GM23338 (cell line): ENCODE results near the gene STK38L. TPM values are rescaled to one million over a fixed set of nuclear protein-coding genes. Genes with fewer than 3 reads are reported as not detected.

ENCODE experiments used
- ATAC-seq: fragments of 200-7000 bp; cut with Tn5 transposase; 3 replicates; pipeline ENCODE4 v1.9.1; 2020
- DNase-seq: peaks from one replicate; pipeline ENCODE4 v3.0.0-alpha.2; 2015; ENCODE audit warnings: low spot score
- H2AFZ ChIP-seq: fragments of 200-600 bp; sonication (generic); 2 replicates; pipeline ENCODE4 v1.8.0; 2016; ENCODE audit warnings: antibody characterized with exemption, mild to moderate bottlenecking, moderate library complexity
- H3F3A ChIP-seq: fragments of 200-600 bp; sonication (generic); replicated peaks from 2 replicates; pipeline ENCODE4 v1.8.0; 2017; ENCODE audit warnings: antibody characterized with exemption, mixed run types, low read depth
- H3K27ac ChIP-seq: fragments of 200-600 bp; sonication (generic); 2 replicates; pipeline ENCODE4 v1.6.1; 2016; ENCODE audit warnings: low read depth
- H3K27me3 ChIP-seq: fragments of 200-600 bp; sonication (generic); 2 replicates; pipeline ENCODE4 v1.8.0; 2016; ENCODE audit warnings: mild to moderate bottlenecking, mixed run types, moderate library complexity; ENCODE audit not compliant: insufficient read depth
- H3K36me3 ChIP-seq: fragments of 200-600 bp; sonication (generic); 2 replicates; pipeline ENCODE4 v1.8.0; 2016; ENCODE audit warnings: mild to moderate bottlenecking; ENCODE audit not compliant: insufficient read depth
- H3K4me1 ChIP-seq: fragments of 200-600 bp; sonication (generic); 2 replicates; pipeline ENCODE4 v1.8.0; 2016; ENCODE audit warnings: mild to moderate bottlenecking, moderate library complexity; ENCODE audit not compliant: insufficient read depth
- H3K4me2 ChIP-seq: fragments of 200-600 bp; sonication (generic); 2 replicates; pipeline ENCODE4 v1.7.1; 2017; ENCODE audit warnings: mixed run types
- H3K4me3 ChIP-seq: fragments of 200-600 bp; sonication (generic); 2 replicates; pipeline ENCODE4 v1.6.1; 2016; ENCODE audit warnings: mixed run types
- H3K79me2 ChIP-seq: fragments of 200-600 bp; sonication (generic); replicated peaks from 2 replicates; pipeline ENCODE4 v1.8.0; 2017; ENCODE audit warnings: mild to moderate bottlenecking; ENCODE audit not compliant: insufficient read depth
- H3K9me2 ChIP-seq: fragments of 200-600 bp; sonication (generic); 2 replicates; pipeline ENCODE4 v1.8.0; 2017; ENCODE audit not compliant: insufficient read depth
- H4K20me1 ChIP-seq: fragments of 200-600 bp; sonication (generic); replicated peaks from 2 replicates; pipeline ENCODE4 v1.8.0; 2017; ENCODE audit warnings: mild to moderate bottlenecking; ENCODE audit not compliant: insufficient read depth
- H3K27ac Mint-ChIP-seq: 2 replicates; pipeline ENCODE4 v1.8.0; 2020; ENCODE audit warnings: inconsistent platforms, mild to moderate bottlenecking, moderate library complexity, mixed read lengths
- H3K27me3 Mint-ChIP-seq: 3 replicates; pipeline ENCODE4 v1.8.0; 2022; ENCODE audit warnings: low read depth, mild to moderate bottlenecking, moderate library complexity, mixed read lengths, inconsistent platforms; ENCODE audit not compliant: insufficient read depth, poor library complexity
- H3K36me3 Mint-ChIP-seq: 3 replicates; pipeline ENCODE4 v1.8.0; 2021; ENCODE audit warnings: low read depth, mild to moderate bottlenecking, inconsistent platforms, moderate library complexity, mixed read lengths
- H3K4me1 Mint-ChIP-seq: 3 replicates; pipeline ENCODE4 v1.8.0; 2020; ENCODE audit warnings: mild to moderate bottlenecking, inconsistent platforms, mixed read lengths
- H3K4me3 Mint-ChIP-seq: 3 replicates; pipeline ENCODE4 v1.8.0; 2021; ENCODE audit warnings: moderate library complexity, mild to moderate bottlenecking, inconsistent platforms, mixed read lengths
- H3K9me3 Mint-ChIP-seq: 3 replicates; pipeline ENCODE4 v1.8.0; 2020; ENCODE audit warnings: moderate library complexity, mild to moderate bottlenecking, inconsistent platforms, mixed read lengths
- CREB1 ChIP-seq: fragments of 250-450 bp; sonication (Bioruptor Pico); IDR thresholded peaks from 2 replicates; pipeline ENCODE4 v1.5.0; 2020; ENCODE audit warnings: low read depth, mild to moderate bottlenecking, moderate library complexity
- EZH2 ChIP-seq: fragments of 200-600 bp; sonication (generic); IDR thresholded peaks from one replicate; pipeline ENCODE4 v1.8.0; 2017; ENCODE audit warnings: antibody characterized with exemption, mild to moderate bottlenecking, low read depth; ENCODE audit not compliant: unreplicated experiment
- EZH2phosphoT487 ChIP-seq: fragments of 200-600 bp; sonication (generic); IDR thresholded peaks from one replicate; pipeline ENCODE4 v1.8.1; 2018; ENCODE audit warnings: antibody characterized with exemption; ENCODE audit not compliant: unreplicated experiment
- JUNB ChIP-seq: IDR thresholded peaks from one replicate; pipeline ENCODE4 v1.6.1; 2016; ENCODE audit warnings: antibody characterized with exemption; ENCODE audit not compliant: unreplicated experiment
- NANOG ChIP-seq: IDR thresholded peaks from 2 replicates; pipeline ENCODE4 v1.6.1; 2016; ENCODE audit warnings: antibody characterized with exemption, borderline replicate concordance
- POLR2AphosphoS5 ChIP-seq: IDR thresholded peaks from 2 replicates; pipeline ENCODE4 v1.6.1; 2016; ENCODE audit warnings: antibody characterized with exemption, low read depth
- STAT1 ChIP-seq: IDR thresholded peaks from one replicate; pipeline ENCODE4 v1.6.1; 2016; ENCODE audit warnings: antibody characterized with exemption; ENCODE audit not compliant: unreplicated experiment
- ZNF114 ChIP-seq: fragments of 250-450 bp; sonication (Bioruptor Pico); IDR thresholded peaks from 2 replicates; pipeline ENCODE4 v1.5.0; 2020; ENCODE audit warnings: mild to moderate bottlenecking, moderate library complexity
- ZNF331 ChIP-seq: fragments of 250-450 bp; sonication (Bioruptor Pico); IDR thresholded peaks from 2 replicates; pipeline ENCODE4 v1.5.0; 2020; ENCODE audit warnings: low read depth, mild to moderate bottlenecking, moderate library complexity
- polyA plus RNA-seq: library from polyadenylated mRNA; unstranded; fragments of >200 nt; fragmentation: Nextera tagmentation; extraction: Ambion mirVana; gene quantifications from 2 replicates; pipeline ENCODE4 v1.2.1, GENCODE V29; 2016
- total RNA-seq: library from RNA; depleted of rRNA; stranded (reverse); fragments of >200 nt; shearing (Covaris generic); gene quantifications from 2 replicates; pipeline ENCODE4 v1.2.3, GENCODE V29; 2014
- TF ChIP-seq, protein P1 (sequence below): IDR thresholded peaks from 2 replicates; pipeline ENCODE4 v1.6.1; 2016; ENCODE audit warnings: antibody characterized with exemption
- TF ChIP-seq, protein P2 (sequence below): IDR thresholded peaks from one replicate; pipeline ENCODE4 v1.6.1; 2018; ENCODE audit warnings: antibody characterized with exemption; ENCODE audit not compliant: unreplicated experiment
- TF ChIP-seq, protein P3 (sequence below): fragments of 250-450 bp; sonication (Bioruptor Pico); IDR thresholded peaks from 2 replicates; pipeline ENCODE4 v1.5.0; 2020; ENCODE audit warnings: mild to moderate bottlenecking, moderate library complexity
- TF ChIP-seq, protein P4 (sequence below), 2 experiments: fragments of 200-600 bp in 1 of 2; sonication (generic) in 1 of 2; conservative IDR thresholded peaks; 2 replicates each; pipeline versions ENCODE4 v1.5.1 to v1.6.1; 2016 to 2017; ENCODE audit warnings: antibody characterized with exemption in 2 of 2, low read depth in 2 of 2, mild to moderate bottlenecking in 2 of 2, moderate library complexity in 1 of 2

The STK38L gene
- total and polyA plus RNA-seq, 2 experiments from 2014 or later, result 28.9 to 56.5 TPM

DNA sequence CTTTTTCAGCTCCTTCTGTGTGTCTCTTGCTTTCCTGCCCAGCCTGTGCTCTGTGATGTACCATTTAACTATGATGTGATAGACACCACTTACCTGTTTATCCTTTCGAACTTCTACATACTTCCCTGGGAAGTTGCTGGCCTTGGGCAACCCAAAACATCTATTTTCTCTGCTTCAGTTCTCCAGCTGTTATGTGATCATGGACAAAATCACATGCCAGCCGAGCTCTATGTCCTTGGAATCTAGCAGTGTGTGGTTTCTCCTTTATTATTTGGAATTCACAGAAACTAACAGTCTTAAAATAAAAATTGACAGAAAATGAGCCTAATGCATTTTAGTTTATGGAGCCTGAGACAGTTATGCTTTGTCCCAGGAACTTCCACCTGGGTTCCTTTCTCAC is 111.4 kb downstream of the STK38L start:
- Mint-ChIP-seq H3K9me3 (no peaks in the 10 kb centered on the region), H3K27me3 (no peaks in the 10 kb centered on the region), H3K27ac (no peak overlapping the region), H3K4me3 (no peak overlapping the region), H3K36me3 (no peaks in the 10 kb centered on the region), H3K4me1 (no peaks in the 10 kb centered on the region)
- H3K9me2 ChIP-seq, result no peaks in the 10 kb centered on the region
- no peaks in the 10 kb centered on the region; the same call in 1 of the 2 replicates for H4K20me1 ChIP-seq
- no peaks in the 10 kb centered on the region for H3F3A ChIP-seq
- H3K36me3 ChIP-seq, result no peaks in the 10 kb centered on the region
- no peak overlapping the region for H2AFZ ChIP-seq
- H3K4me2 ChIP-seq, result no peak overlapping the region
- no peaks in the 10 kb centered on the region for H3K27me3 ChIP-seq
- DNase-seq, result no peak
- H3K4me1 ChIP-seq, result no peaks in the 10 kb centered on the region
- H3K4me3 ChIP-seq, result no peak overlapping the region
- no peak for ATAC-seq
- TF ChIP-seq CREB1 (CRISPR knock-in tag) (no peak), POLR2AphosphoS5 (no peak), STAT1 (no peak), EZH2phosphoT487 (no peak), ZNF331 (CRISPR knock-in tag) (no peak), EZH2 (no peak), NANOG (no peak), ZNF114 (CRISPR knock-in tag) (no peak), JUNB (no peak)
- TF ChIP-seq, protein P1, sequence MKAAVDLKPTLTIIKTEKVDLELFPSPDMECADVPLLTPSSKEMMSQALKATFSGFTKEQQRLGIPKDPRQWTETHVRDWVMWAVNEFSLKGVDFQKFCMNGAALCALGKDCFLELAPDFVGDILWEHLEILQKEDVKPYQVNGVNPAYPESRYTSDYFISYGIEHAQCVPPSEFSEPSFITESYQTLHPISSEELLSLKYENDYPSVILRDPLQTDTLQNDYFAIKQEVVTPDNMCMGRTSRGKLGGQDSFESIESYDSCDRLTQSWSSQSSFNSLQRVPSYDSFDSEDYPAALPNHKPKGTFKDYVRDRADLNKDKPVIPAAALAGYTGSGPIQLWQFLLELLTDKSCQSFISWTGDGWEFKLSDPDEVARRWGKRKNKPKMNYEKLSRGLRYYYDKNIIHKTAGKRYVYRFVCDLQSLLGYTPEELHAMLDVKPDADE, result no peak
- TF ChIP-seq, protein P2, sequence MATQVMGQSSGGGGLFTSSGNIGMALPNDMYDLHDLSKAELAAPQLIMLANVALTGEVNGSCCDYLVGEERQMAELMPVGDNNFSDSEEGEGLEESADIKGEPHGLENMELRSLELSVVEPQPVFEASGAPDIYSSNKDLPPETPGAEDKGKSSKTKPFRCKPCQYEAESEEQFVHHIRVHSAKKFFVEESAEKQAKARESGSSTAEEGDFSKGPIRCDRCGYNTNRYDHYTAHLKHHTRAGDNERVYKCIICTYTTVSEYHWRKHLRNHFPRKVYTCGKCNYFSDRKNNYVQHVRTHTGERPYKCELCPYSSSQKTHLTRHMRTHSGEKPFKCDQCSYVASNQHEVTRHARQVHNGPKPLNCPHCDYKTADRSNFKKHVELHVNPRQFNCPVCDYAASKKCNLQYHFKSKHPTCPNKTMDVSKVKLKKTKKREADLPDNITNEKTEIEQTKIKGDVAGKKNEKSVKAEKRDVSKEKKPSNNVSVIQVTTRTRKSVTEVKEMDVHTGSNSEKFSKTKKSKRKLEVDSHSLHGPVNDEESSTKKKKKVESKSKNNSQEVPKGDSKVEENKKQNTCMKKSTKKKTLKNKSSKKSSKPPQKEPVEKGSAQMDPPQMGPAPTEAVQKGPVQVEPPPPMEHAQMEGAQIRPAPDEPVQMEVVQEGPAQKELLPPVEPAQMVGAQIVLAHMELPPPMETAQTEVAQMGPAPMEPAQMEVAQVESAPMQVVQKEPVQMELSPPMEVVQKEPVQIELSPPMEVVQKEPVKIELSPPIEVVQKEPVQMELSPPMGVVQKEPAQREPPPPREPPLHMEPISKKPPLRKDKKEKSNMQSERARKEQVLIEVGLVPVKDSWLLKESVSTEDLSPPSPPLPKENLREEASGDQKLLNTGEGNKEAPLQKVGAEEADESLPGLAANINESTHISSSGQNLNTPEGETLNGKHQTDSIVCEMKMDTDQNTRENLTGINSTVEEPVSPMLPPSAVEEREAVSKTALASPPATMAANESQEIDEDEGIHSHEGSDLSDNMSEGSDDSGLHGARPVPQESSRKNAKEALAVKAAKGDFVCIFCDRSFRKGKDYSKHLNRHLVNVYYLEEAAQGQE, result no peak
- TF ChIP-seq, protein P3, sequence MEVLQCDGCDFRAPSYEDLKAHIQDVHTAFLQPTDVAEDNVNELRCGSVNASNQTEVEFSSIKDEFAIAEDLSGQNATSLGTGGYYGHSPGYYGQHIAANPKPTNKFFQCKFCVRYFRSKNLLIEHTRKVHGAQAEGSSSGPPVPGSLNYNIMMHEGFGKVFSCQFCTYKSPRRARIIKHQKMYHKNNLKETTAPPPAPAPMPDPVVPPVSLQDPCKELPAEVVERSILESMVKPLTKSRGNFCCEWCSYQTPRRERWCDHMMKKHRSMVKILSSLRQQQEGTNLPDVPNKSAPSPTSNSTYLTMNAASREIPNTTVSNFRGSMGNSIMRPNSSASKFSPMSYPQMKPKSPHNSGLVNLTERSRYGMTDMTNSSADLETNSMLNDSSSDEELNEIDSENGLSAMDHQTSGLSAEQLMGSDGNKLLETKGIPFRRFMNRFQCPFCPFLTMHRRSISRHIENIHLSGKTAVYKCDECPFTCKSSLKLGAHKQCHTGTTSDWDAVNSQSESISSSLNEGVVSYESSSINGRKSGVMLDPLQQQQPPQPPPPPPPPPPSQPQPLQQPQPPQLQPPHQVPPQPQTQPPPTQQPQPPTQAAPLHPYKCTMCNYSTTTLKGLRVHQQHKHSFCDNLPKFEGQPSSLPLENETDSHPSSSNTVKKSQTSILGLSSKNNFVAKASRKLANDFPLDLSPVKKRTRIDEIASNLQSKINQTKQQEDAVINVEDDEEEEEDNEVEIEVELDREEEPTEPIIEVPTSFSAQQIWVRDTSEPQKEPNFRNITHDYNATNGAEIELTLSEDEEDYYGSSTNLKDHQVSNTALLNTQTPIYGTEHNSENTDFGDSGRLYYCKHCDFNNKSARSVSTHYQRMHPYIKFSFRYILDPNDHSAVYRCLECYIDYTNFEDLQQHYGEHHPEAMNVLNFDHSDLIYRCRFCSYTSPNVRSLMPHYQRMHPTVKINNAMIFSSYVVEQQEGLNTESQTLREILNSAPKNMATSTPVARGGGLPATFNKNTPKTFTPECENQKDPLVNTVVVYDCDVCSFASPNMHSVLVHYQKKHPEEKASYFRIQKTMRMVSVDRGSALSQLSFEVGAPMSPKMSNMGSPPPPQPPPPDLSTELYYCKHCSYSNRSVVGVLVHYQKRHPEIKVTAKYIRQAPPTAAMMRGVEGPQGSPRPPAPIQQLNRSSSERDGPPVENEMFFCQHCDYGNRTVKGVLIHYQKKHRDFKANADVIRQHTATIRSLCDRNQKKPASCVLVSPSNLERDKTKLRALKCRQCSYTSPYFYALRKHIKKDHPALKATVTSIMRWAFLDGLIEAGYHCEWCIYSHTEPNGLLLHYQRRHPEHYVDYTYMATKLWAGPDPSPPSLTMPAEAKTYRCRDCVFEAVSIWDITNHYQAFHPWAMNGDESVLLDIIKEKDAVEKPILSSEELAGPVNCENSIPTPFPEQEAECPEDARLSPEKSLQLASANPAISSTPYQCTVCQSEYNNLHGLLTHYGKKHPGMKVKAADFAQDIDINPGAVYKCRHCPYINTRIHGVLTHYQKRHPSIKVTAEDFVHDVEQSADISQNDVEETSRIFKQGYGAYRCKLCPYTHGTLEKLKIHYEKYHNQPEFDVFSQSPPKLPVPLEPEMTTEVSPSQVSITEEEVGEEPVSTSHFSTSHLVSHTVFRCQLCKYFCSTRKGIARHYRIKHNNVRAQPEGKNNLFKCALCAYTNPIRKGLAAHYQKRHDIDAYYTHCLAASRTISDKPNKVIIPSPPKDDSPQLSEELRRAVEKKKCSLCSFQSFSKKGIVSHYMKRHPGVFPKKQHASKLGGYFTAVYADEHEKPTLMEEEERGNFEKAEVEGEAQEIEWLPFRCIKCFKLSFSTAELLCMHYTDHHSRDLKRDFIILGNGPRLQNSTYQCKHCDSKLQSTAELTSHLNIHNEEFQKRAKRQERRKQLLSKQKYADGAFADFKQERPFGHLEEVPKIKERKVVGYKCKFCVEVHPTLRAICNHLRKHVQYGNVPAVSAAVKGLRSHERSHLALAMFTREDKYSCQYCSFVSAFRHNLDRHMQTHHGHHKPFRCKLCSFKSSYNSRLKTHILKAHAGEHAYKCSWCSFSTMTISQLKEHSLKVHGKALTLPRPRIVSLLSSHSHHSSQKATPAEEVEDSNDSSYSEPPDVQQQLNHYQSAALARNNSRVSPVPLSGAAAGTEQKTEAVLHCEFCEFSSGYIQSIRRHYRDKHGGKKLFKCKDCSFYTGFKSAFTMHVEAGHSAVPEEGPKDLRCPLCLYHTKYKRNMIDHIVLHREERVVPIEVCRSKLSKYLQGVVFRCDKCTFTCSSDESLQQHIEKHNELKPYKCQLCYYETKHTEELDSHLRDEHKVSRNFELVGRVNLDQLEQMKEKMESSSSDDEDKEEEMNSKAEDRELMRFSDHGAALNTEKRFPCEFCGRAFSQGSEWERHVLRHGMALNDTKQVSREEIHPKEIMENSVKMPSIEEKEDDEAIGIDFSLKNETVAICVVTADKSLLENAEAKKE (CRISPR knock-in tag), result no peak
- TF ChIP-seq, protein P4, sequence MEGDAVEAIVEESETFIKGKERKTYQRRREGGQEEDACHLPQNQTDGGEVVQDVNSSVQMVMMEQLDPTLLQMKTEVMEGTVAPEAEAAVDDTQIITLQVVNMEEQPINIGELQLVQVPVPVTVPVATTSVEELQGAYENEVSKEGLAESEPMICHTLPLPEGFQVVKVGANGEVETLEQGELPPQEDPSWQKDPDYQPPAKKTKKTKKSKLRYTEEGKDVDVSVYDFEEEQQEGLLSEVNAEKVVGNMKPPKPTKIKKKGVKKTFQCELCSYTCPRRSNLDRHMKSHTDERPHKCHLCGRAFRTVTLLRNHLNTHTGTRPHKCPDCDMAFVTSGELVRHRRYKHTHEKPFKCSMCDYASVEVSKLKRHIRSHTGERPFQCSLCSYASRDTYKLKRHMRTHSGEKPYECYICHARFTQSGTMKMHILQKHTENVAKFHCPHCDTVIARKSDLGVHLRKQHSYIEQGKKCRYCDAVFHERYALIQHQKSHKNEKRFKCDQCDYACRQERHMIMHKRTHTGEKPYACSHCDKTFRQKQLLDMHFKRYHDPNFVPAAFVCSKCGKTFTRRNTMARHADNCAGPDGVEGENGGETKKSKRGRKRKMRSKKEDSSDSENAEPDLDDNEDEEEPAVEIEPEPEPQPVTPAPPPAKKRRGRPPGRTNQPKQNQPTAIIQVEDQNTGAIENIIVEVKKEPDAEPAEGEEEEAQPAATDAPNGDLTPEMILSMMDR (conservative IDR thresholded peaks at IDR 0.05; ENCODE audit: low read depth in 2 of 2), result no peak
- H3K27ac ChIP-seq, result no peak overlapping the region
- no peaks in the 10 kb centered on the region for H3K79me2 ChIP-seq
